SU-DHL-6 (cell line): ENCODE results near the gene TGFB2.

Experiments
- H2AFZ ChIP-seq: fragments of 200-600 bp; sonication (generic); 2 replicates; pipeline ENCODE4 v1.6.1; 2014; ENCODE audit warnings: low read depth, mild to moderate bottlenecking, moderate library complexity, mixed read lengths, antibody characterized with exemption, low read length; ENCODE audit not compliant: severe bottlenecking
- H3F3A ChIP-seq: fragments of 200-600 bp; shearing (Covaris generic); 2 replicates; pipeline ENCODE4 v1.6.0; 2016; ENCODE audit warnings: antibody characterized with exemption, mild to moderate bottlenecking; ENCODE audit not compliant: insufficient read depth
- H3K27ac ChIP-seq: fragments of 200-600 bp; sonication (generic); 2 replicates; pipeline ENCODE4 v1.5.1; 2016; ENCODE audit warnings: low read depth, mild to moderate bottlenecking, low read length, moderate library complexity, mixed read lengths
- H3K27me3 ChIP-seq: fragments of 200-600 bp; sonication (generic), shearing (Covaris generic); 2 replicates; pipeline ENCODE4 v1.6.0; 2014; ENCODE audit warnings: mild to moderate bottlenecking, low read length
- H3K36me3 ChIP-seq: fragments of 200-600 bp; sonication (generic); 2 replicates; pipeline ENCODE4 v1.6.1; 2014; ENCODE audit warnings: mild to moderate bottlenecking, low read length, mixed read lengths
- H3K4me2 ChIP-seq: fragments of 300-600, 200-600 bp; shearing (Covaris generic), sonication (generic); 2 replicates; pipeline ENCODE4 v1.6.0; 2014; ENCODE audit warnings: low read length, low read depth, mild to moderate bottlenecking; ENCODE audit not compliant: poor library complexity, severe bottlenecking
- H3K4me3 ChIP-seq: fragments of 200-600 bp; sonication (generic); 2 replicates; pipeline ENCODE4 v1.5.1; 2014; ENCODE audit warnings: antibody characterized with exemption, low read length, mild to moderate bottlenecking, mixed read lengths; ENCODE audit not compliant: insufficient read depth, poor library complexity, severe bottlenecking
- H3K79me2 ChIP-seq: fragments of 200-600 bp; sonication (generic); 2 replicates; pipeline ENCODE4 v1.6.1; 2014; ENCODE audit warnings: mild to moderate bottlenecking, low read length, moderate library complexity; ENCODE audit not compliant: insufficient read depth
- H3K9ac ChIP-seq: fragments of 200-600 bp; sonication (generic); 2 replicates; pipeline ENCODE4 v1.7.0; 2014; ENCODE audit warnings: mild to moderate bottlenecking, low read length
- H3K9me2 ChIP-seq: fragments of 200-600 bp; sonication (generic); replicated peaks from 2 replicates; pipeline ENCODE4 v1.6.1; 2014; ENCODE audit warnings: low read length; ENCODE audit not compliant: insufficient read depth
- H3K9me3 ChIP-seq: fragments of 200-600 bp; sonication (generic); 2 replicates; pipeline ENCODE4 v1.6.1; 2014; ENCODE audit warnings: low read length, mixed read lengths; ENCODE audit not compliant: insufficient read depth
- H4K20me1 ChIP-seq: fragments of 200-600 bp; sonication (generic); 2 replicates; pipeline ENCODE4 v1.6.1; 2014; ENCODE audit warnings: low read depth, mild to moderate bottlenecking, antibody characterized with exemption, low read length, moderate library complexity, mixed read lengths
- EZH2phosphoT487 ChIP-seq: fragments of 200-600 bp; sonication (generic), shearing (Covaris generic); conservative IDR thresholded peaks from 2 replicates; pipeline ENCODE4 v1.6.1; 2018; ENCODE audit warnings: mild to moderate bottlenecking, antibody characterized with exemption, low read length, moderate library complexity, mixed read lengths
- TF ChIP-seq, protein P1 (sequence below): fragments of 200-600 bp; sonication (generic); IDR thresholded peaks from one replicate; pipeline ENCODE4 v1.5.1; 2017; ENCODE audit warnings: antibody characterized with exemption, mild to moderate bottlenecking, low read length, moderate library complexity; ENCODE audit not compliant: insufficient read depth, poor library complexity, severe bottlenecking

Gene TGFB2

DNA sequence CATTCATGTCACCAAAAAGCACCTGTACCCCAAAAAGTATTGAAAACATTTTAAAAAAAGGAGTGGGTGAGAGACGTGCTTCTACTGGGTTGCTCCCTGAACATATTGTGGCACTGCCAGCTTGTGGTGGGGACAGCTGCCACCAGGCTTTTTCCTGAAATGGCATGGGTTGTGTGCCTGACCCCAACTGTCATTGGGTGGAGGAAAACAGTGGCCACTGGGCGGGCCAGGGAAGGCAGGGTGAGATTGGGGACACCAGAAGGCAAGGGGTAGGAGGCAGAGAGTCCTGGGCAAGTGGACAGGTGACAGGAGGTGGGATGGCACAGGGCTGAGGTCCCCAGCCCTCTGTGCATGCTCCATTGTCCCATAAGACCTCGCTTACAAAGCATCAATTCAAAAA lies 55.5 kb downstream of the TGFB2 start:
- Histone ChIP-seq H3K27ac (no peak overlapping the region), H3K9me2 (no peaks in the 10 kb centered on the region), H3K79me2 (no peaks in the 10 kb centered on the region), H3K27me3 (no peaks in the 10 kb centered on the region), H3K36me3 (no peaks in the 10 kb centered on the region), H3K9me3 (no peaks in the 10 kb centered on the region), H3K9ac (no peak overlapping the region), H3K4me2 (no peak overlapping the region), H3F3A (no peaks in the 10 kb centered on the region), H2AFZ (no peak overlapping the region), H3K4me3 (no peak overlapping the region), H4K20me1 (no peaks in the 10 kb centered on the region)
- TF ChIP-seq EZH2phosphoT487 = no peak
- TF ChIP-seq, protein P1, sequence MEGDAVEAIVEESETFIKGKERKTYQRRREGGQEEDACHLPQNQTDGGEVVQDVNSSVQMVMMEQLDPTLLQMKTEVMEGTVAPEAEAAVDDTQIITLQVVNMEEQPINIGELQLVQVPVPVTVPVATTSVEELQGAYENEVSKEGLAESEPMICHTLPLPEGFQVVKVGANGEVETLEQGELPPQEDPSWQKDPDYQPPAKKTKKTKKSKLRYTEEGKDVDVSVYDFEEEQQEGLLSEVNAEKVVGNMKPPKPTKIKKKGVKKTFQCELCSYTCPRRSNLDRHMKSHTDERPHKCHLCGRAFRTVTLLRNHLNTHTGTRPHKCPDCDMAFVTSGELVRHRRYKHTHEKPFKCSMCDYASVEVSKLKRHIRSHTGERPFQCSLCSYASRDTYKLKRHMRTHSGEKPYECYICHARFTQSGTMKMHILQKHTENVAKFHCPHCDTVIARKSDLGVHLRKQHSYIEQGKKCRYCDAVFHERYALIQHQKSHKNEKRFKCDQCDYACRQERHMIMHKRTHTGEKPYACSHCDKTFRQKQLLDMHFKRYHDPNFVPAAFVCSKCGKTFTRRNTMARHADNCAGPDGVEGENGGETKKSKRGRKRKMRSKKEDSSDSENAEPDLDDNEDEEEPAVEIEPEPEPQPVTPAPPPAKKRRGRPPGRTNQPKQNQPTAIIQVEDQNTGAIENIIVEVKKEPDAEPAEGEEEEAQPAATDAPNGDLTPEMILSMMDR = no peak

- Histone ChIP-seq H3K4me3 (no peak overlapping the region), H4K20me1 (no peaks in the 10 kb centered on the region), H3F3A (no peaks in the 10 kb centered on the region), H3K9me3 (no peaks in the 10 kb centered on the region), H3K27me3 (no peaks in the 10 kb centered on the region), H2AFZ (no peak overlapping the region), H3K27ac (no peak overlapping the region), H3K79me2 (no peaks in the 10 kb centered on the region), H3K36me3 (no peaks in the 10 kb centered on the region), H3K4me2 (no peak overlapping the region), H3K9me2 (no peaks in the 10 kb centered on the region), H3K9ac (no peak overlapping the region)
- TF ChIP-seq EZH2phosphoT487 = no peak
- TF ChIP-seq, protein P1 = no peak
Measured at GRCh38 chr1:218401441-218401997, 56.4 kb downstream of the TGFB2 start.

GRCh38 chr1:218401998-218402785 lies 57.1 kb downstream of the TGFB2 start:
- Histone ChIP-seq H3K36me3 (no peaks in the 10 kb centered on the region), H3K27ac (no peak overlapping the region), H3K79me2 (no peaks in the 10 kb centered on the region), H3K9ac (no peak overlapping the region), H3K4me2 (no peak overlapping the region), H3K9me2 (no peaks in the 10 kb centered on the region), H3K9me3 (no peaks in the 10 kb centered on the region), H4K20me1 (no peaks in the 10 kb centered on the region), H3K27me3 (no peaks in the 10 kb centered on the region), H2AFZ (no peak overlapping the region), H3K4me3 (no peak overlapping the region), H3F3A (no peaks in the 10 kb centered on the region)
- TF ChIP-seq EZH2phosphoT487 = no peak
- TF ChIP-seq, protein P1 = no peak
